CD4-positive, alpha-beta T cell treated with Interleukin-12 subunit alpha and Interleukin-12 subunit beta, for 1 hour (primary cell): Measurements from ENCODE around the gene ZNF668.

Experiments
- DNase-seq: peaks from one replicate; pipeline ENCODE4 v3.0.0-alpha.2; 2020

The ZNF668 gene

DNA sequence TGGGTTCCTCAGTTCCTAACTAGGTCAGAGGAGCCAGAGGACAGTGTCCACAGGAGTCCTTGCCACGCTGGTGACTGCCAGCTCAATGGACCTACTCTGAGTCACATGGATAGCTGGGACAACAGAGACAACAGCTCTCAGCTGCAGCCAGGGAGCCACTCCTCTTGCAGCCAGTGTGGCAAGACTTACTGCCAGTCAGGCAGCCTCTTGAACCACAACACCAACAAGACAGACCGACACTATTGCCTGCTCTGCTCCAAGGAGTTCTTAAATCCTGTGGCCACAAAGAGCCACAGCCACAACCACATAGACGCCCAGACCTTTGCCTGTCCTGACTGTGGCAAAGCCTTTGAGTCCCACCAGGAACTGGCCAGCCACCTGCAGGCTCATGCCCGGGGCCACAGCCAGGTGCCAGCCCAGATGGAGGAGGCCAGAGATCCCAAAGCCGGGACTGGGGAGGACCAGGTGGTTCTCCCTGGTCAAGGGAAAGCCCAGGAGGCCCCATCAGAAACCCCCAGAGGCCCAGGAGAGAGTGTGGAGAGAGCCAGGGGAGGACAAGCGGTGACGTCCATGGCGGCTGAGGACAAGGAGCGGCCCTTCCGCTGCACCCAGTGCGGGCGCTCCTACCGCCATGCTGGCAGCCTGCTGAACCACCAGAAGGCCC lies 6.8 kb upstream of the ZNF668 start:
- DNase-seq, result no peak

DNA sequence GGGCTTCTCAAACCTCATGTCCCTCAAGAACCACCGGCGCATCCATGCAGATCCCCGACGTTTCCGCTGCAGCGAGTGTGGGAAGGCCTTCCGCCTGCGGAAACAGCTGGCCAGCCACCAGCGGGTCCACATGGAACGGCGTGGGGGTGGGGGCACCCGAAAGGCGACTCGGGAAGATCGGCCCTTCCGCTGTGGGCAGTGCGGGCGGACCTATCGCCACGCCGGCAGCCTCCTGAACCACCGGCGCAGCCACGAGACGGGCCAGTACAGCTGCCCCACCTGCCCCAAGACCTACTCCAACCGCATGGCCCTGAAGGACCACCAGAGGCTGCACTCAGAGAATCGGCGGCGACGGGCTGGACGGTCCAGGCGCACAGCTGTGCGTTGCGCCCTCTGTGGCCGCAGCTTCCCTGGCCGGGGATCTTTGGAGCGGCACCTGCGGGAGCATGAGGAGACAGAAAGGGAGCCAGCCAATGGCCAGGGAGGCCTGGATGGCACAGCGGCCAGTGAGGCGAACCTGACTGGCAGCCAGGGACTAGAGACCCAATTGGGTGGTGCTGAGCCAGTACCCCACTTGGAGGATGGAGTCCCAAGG lies 6.1 kb upstream of the ZNF668 start:
- DNase-seq, result no peak

DNA sequence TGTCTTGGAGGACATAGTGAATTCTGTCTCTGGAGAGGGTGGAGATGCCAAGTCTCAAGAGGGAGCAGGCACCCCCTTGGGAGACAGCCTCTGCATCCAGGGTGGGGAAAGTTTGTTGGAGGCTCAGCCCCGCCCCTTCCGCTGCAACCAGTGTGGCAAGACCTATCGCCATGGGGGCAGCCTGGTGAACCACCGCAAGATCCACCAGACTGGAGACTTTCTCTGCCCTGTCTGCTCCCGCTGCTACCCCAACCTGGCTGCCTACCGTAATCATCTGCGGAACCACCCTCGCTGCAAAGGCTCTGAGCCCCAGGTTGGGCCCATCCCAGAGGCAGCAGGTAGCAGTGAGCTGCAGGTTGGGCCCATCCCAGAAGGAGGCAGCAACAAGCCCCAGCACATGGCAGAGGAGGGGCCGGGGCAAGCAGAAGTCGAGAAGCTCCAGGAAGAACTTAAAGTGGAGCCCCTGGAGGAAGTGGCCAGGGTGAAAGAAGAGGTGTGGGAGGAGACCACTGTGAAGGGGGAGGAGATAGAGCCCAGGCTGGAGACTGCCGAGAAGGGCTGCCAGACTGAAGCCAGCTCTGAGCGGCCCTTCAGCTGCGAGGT lies 5.4 kb upstream of the ZNF668 start:
- no peak for DNase-seq

DNA sequence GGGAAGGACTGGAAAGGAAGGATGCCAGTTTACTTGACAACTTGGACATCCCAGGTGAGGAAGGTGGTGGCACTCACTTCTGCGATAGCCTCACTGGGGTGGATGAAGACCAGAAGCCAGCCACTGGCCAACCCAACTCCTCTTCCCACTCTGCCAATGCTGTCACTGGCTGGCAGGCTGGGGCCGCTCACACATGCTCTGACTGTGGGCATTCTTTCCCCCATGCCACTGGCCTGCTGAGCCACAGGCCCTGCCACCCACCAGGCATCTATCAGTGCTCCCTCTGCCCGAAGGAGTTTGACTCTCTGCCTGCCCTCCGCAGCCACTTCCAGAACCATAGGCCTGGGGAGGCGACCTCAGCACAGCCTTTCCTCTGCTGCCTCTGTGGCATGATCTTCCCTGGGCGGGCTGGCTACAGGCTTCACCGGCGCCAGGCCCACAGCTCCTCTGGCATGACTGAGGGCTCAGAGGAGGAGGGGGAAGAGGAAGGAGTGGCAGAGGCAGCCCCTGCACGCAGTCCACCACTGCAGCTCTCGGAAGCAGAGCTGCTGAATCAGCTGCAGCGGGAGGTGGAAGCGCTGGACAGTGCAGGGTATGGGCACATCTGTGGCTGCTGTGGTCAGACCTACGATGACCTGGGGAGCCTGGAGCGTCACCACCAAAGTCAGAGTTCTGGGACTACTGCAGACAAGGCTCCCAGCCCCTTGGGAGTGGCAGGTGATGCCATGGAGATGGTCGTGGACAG lies 4.7 kb upstream of the ZNF668 start:
- no peak for DNase-seq

DNA sequence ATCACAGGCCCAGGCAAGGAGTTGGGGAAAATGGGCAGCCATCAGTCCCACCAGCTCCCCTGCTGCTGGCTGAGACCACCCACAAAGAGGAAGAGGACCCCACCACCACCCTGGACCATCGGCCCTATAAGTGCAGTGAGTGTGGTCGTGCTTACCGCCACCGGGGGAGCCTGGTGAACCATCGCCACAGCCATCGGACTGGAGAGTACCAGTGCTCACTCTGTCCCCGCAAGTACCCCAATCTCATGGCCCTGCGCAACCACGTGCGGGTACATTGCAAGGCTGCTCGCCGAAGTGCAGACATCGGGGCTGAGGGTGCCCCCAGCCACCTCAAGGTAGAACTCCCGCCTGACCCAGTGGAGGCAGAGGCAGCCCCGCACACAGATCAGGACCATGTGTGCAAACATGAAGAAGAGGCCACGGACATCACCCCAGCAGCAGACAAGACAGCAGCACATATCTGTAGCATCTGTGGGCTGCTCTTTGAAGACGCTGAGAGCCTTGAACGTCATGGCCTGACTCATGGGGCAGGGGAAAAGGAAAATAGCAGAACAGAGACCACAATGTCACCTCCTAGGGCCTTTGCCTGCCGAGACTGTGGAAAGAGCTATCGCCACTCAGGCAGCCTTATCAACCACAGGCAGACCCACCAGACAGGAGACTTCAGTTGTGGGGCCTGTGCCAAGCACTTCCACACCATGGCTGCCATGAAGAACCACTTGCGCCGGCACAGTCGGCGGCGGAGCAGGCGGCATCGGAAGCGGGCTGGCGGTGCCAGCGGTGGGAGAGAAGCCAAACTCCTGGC lies 3.8 kb upstream of the ZNF668 start:
- DNase-seq, result no peak

DNA sequence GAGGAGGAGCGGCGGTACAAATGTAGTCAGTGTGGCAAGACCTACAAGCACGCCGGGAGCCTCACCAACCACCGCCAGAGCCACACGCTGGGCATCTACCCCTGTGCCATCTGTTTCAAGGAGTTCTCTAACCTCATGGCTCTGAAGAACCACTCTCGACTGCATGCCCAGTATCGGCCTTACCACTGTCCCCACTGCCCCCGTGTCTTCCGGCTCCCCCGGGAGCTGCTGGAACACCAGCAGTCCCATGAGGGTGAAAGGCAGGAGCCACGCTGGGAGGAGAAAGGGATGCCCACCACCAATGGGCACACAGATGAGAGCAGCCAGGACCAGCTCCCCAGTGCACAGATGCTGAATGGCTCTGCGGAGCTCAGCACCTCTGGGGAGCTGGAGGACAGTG lies 3.0 kb upstream of the ZNF668 start:
- DNase-seq, result no peak

DNA sequence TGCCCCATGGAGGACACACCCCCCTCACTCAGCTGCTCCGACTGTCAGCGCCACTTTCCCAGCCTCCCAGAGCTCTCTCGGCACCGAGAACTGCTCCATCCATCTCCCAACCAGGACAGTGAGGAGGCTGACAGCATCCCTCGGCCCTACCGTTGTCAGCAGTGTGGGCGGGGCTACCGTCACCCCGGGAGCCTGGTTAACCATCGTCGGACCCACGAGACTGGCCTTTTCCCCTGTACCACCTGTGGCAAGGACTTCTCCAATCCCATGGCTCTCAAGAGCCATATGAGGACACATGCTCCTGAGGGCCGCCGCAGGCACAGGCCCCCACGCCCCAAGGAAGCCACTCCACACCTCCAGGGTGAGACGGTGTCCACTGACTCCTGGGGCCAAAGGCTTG lies 2.3 kb upstream of the ZNF668 start:
- DNase-seq, result no peak

DNA sequence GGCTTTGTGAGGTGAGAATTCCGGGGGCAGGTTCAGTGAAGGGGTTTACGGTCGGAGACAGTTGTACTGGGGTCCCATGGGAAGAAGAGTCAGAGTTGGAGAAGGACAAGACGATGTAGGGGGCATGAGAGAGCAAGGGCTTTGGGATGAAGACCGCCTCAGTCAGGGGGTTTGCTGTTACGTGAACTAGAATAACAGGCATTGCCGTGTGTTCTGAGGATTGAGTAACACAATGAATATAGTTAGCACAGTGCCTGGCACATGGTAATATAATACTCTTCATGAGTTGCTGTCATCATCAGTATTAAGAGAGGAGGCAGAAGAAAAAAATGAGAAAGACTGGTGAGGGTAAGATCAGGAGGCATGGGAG lies 759 bp upstream of the ZNF668 start:
- no peak for DNase-seq

DNA sequence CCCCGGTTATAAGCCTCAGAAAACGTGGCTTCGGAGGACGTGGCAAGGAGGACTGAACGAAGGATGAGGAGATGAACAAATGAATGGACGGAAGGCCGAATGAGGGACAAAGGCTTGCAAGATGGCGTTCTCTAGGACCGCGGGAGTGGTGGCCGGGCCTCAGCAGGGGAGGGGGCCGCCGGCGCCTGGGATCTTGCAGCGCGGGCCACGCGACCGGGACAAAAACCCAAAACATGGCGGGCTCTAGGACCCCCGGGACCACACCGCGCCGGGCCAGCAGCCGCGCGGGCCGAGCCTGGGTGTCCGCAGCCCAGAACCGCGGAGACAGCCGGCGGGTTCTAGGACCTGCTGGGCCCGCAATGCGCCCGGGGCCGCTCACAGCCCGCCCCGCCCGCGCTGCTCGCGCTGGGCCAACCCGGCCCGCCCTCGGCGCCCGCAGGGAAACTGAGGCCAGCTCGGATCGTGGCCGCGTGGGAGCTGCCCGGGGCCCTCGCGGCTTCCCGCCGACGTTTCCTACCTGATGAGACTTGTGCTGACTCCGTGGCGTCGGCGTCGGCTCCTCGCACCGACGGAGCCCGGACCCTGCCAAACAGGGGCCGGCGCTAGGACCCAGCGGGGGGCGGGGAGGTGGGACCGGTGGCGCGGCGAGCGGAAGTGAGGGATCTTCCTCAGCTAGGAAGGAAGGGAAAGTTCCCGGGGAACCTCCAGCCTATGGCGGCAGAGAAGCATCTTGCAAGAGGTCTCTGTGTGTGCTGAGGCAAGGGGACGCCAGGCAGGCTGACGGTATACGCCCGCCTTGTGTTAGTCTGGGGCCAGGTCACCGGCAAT lies 684 bp downstream of the ZNF668 start:
- DNase-seq, result peak; percentile 85

DNA sequence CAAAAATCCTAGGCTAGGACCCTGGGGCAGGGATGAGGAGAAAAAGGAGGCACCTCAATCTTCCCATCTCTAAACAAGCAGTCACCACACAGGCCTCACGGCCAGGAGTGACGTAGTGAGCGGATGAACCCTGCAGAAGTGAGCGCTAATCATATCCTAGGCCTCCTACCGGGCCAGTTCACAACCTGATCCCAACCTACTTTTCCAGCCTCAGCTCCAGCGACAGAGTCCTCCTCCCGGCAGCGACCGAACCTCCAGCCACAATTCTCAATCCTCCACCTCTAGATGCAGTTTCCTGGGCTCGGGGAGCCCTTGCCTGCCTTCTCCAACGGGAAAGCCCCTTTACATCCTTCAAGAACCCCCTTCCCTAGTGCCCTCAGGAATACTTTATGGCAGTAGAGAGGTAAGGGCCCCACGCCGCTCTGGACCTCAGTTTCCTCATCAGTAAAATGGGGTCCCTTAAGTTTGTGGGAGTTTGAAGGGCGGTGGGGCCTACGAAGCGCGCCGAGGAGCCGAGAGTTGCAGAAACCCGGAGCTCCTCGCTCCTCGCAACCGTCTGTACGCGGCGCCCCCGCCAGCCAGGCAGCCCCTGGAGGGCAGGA lies 1.4 kb downstream of the ZNF668 start:
- DNase-seq, result peak; percentile 33

DNA sequence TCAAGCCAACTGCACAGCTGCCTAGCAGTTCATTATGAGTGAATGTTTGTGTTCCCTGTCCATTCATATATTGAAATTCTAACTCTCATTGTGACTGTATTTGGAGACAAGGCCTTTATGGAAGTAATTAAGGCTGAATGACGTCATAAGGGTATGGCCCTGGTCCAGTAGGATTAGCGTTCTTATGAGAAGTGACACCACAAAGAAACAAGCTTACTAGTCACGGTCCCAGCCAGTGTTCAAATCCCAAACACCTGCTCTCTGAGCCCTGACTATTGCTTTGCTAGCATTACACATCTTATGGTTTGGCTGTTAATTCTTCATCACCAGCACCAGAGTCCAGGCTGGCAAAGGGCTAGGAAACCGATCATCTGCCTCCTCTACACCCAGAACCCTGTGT lies 2.2 kb downstream of the ZNF668 start:
- no peak for DNase-seq

DNA sequence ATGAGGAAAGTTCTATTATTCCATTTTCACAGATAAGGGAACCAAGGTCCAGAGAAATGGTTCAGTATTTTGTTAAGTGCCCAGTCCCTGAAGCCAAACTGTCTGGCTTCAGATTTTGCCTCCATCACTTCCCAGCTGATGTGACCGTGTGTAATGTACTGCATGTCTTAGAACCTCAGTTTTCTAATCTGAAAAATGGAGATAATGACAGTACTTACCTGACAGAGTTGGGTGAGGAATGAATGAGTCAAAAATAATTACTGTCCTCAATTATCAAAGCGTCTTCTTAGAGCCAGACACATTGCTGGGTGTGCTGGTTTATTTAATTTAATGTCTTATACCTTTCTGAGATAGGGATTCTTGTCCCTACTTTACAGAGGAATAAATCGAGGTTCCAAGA lies 6.7 kb downstream of the ZNF668 start:
- DNase-seq, result no peak

DNA sequence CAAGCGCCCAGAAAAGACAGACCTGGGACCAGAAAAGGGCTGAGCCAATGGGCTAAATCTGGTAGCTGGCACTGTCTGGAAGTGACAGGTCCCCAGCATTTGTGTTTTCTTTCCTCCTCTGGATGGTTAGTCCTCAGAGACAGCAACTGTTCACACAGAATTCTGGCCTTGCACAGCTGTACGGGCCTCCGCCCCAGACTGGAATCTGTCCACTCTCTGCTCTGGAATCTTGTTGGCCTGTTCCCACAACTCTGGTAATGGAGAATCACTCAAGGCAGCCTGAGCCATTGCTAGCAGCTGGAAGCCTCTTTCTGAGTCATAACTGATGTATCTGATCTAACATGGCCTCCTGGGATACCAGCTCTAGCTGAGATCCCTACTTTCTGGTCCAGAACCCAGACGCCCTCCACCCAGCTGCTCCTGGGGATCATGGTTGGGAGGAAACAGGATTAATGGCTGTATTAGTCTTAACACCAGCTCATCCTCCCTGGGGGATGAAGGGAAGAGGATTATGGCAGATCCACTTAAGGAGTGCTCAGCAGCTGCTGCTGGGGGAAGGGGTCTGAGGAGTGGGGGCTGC lies 9.1 kb downstream of the ZNF668 start:
- no peak for DNase-seq

DNA sequence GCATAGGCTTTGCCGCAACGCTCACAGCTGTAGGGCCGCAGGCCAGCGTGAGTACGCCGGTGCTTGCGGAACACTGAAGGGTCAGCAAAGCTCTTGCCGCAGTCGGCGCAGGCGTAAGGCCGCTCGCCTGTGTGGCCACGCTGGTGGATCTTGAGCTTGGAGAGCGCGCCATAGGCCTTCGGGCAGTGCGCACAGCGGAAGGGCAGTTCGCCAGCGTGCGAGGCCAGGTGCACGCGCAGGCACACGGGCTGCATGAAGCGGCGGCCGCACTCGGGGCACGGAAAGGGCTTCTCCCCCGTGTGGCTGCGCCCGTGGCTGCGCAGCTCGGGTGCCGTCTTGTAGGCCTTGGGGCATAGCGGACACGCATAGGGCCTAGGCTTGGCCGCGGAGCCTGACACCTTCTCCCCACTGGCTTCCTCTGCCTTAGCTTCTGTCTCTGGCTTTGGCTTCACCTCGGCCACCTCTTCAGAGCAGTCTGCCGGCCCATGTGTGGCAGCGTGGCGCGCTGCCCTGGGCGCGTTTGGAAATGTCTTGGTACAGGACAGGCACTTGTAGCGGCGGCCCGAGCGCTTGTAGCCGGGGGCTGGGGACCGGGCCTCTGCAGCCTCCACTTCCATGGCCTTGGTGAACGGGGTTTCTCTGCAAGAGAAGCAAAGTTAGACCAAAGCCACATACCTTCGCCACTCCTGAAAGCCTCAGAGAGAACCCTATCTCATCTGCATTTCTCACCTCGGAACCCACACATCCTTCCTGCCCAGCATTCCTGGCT lies 10.0 kb downstream of the ZNF668 start:
- DNase-seq, result peak; percentile 32

DNA sequence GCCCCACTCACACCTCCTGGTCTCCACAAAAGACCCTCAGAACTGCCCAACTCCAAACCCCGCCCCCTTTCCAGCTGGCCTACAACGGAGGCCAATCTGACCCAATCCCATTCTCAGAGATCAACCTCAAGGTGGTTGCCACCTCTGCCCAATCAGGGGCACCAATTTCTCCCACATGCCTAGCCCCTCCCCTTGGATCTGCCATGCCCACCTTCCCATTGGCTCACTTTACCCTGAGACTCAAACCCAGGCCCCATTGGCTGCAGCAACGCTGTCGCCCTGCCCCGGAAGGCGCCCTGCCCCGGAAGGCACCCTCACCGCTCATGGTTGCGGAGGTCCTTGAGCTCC lies 10.6 kb downstream of the ZNF668 start:
- peak; percentile 14 for DNase-seq

DNA sequence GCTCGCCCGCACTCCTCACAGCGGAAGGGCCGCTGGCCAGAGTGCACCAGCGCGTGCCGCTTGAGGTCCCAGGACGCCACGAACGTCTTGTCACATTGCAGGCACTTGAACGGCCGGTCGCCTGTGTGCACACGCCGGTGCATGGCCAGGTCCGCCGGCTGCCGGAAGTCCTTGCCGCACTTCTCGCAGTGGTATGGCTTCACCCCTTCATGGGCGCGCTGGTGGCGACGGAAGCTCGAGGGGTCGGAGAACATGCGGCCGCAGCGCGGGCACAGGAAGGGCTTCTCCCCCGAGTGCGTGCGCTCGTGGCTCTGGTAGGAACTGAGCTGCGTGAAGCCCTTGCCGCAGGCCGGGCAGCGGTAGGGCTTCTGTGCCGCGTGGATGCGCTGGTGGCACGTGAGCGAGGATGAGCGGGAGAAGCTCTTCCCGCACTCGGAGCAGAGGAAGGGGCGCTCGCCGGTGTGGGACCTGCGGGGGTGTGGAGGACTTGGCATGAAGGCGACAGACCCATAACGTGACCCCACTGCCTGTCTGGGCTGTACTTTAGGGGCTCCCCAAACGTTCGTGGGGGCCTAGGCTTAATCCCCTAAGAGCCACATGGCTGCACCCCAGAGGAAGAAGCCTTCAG lies 12.1 kb downstream of the ZNF668 start:
- DNase-seq, result no peak

DNA sequence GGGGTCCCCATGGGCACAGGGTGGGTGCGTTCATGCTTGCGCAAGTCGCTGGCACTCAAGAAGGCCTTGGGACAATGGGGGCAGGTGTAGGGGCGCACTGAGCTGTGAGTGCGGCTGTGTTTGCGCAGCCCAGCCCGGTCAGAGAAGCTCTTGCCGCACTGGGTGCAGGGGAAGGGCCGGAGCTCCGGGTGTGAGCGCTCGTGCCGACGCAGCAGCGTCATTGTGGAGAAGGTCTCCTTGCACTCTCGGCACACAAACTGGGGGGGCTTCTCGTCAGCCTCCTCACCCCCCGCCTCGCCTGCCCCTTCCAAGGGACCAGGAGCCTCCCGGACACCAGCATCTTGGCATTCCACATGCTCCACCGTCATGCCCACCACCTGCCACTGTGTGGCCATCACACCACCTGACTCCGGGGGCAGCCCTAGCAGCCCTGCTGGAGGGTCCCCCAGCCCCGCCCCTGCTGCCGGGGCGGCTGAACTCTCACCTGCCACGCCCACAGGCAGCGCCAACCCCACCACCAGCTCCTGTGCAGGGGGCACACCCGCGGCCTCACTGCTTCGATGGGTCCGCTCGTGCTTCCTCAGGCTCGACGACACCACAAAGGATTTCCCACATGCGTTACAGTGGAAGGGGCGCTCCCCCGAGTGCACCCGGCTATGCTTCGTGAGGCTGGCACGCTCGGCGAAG lies 12.8 kb downstream of the ZNF668 start:
- DNase-seq, result no peak

DNA sequence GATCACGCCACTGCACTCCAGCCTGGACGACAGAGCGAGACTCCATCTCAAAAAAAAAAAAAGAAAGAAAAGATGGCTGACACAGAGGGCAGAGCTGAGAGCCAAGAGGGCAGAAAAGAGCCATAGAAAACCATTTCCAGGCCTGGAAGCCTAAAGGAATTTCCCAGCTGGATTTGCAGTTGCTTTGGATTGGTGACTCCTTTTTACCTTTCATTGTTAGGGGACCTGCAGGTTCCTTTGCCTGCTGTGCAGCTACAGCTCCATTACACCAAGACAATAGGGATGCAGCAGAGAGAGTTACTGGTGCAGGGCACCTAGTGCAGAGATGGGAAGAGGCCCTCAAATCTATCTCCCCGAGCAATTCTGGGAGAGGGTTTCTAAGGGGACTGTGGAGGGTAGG lies 18.4 kb downstream of the ZNF668 start:
- DNase-seq, result no peak

DNA sequence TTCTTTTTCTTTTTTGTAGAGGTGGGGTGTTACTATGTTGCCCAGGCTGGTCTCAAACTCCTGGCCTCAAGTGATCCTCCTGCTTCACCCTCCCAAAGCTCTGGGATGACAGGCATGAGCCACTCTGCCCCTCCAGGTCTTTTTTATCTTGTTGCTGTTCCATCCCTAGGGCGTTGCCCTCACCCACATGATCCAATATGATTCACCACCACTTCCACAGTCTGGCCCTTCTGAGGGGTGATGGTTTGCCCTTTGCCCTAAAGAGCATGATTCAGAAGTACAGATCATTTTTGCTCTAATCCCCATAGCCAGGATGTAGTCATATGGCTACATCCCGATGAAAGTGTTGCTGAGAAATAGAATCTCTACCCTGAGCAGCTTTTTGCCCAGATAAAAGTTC lies 21.9 kb downstream of the ZNF668 start:
- no peak for DNase-seq
